Measurements from ENCODE around the gene GABRG3. TPM values are rescaled to one million over a fixed set of nuclear protein-coding genes. Genes with fewer than 3 reads are reported as not detected.

GABRG3 gene
- total RNA-seq, 1 experiment from 2014 or later: not detected

GRCh38 chr15:26972636-26973035 is 1.7 kb downstream of the GABRG3 start:
- no peaks in the 10 kb centered on the region for H3K27me3 Mint-ChIP-seq (ENCODE audit: unreplicated experiment)
- no TSS peak for BruUV-seq (replicated peaks)
- no peak overlapping the region for H3K4me3 Mint-ChIP-seq (ENCODE audit: low read depth, unreplicated experiment)
- H3K36me3 Mint-ChIP-seq (ENCODE audit: insufficient read depth, unreplicated experiment): no peaks in the 10 kb centered on the region
- DNase-seq: no peak
- H3K9me3 Mint-ChIP-seq (ENCODE audit: low read depth, unreplicated experiment): no peaks in the 10 kb centered on the region
- no peak for TF ChIP-seq CTCF (IDR thresholded peaks at IDR 0.05; ENCODE audit: unreplicated experiment)
- no peak overlapping the region for H3K27ac Mint-ChIP-seq (ENCODE audit: unreplicated experiment)
- H3K4me1 Mint-ChIP-seq (ENCODE audit: low read depth, unreplicated experiment): no peaks in the 10 kb centered on the region
- intact Hi-C loops (cut with micrococcal nuclease; ENCODE audit: unreplicated experiment): no loop called here
- CTCF ChIA-PET: no interaction called here

- DNase-seq: no peak
- Mint-ChIP-seq H3K4me1 (ENCODE audit: low read depth, unreplicated experiment) (no peaks in the 10 kb centered on the region), H3K27ac (ENCODE audit: unreplicated experiment) (no peak overlapping the region), H3K9me3 (ENCODE audit: low read depth, unreplicated experiment) (no peaks in the 10 kb centered on the region), H3K36me3 (ENCODE audit: insufficient read depth, unreplicated experiment) (no peaks in the 10 kb centered on the region), H3K4me3 (ENCODE audit: low read depth, unreplicated experiment) (no peak overlapping the region), H3K27me3 (ENCODE audit: unreplicated experiment) (no peaks in the 10 kb centered on the region)
- intact Hi-C loops (cut with micrococcal nuclease; ENCODE audit: unreplicated experiment): no loop called here
- CTCF ChIA-PET: no interaction called here
- no TSS peak for BruUV-seq (replicated peaks)
- no peak for TF ChIP-seq CTCF (IDR thresholded peaks at IDR 0.05; ENCODE audit: unreplicated experiment)
Observed at GRCh38 chr15:26974120-26974780, 3.3 kb downstream of the GABRG3 start.

GRCh38 chr15:26981492-26981891 is 10.5 kb downstream of the GABRG3 start:
- TF ChIP-seq CTCF (IDR thresholded peaks at IDR 0.05; ENCODE audit: unreplicated experiment): no peak
- CTCF ChIA-PET: no interaction called here
- DNase-seq: no peak
- no peaks in the 10 kb centered on the region for H3K9me3 Mint-ChIP-seq (ENCODE audit: low read depth, unreplicated experiment)
- H3K36me3 Mint-ChIP-seq (ENCODE audit: insufficient read depth, unreplicated experiment): no peaks in the 10 kb centered on the region
- no peaks in the 10 kb centered on the region for H3K4me1 Mint-ChIP-seq (ENCODE audit: low read depth, unreplicated experiment)
- no peak overlapping the region for H3K4me3 Mint-ChIP-seq (ENCODE audit: low read depth, unreplicated experiment)
- H3K27ac Mint-ChIP-seq (ENCODE audit: unreplicated experiment): no peak overlapping the region
- no peaks in the 10 kb centered on the region for H3K27me3 Mint-ChIP-seq (ENCODE audit: unreplicated experiment)
- no TSS peak for BruUV-seq (replicated peaks)
- intact Hi-C loops (cut with micrococcal nuclease; ENCODE audit: unreplicated experiment): no loop called here

- DNase-seq: no peak
- Mint-ChIP-seq H3K9me3 (ENCODE audit: low read depth, unreplicated experiment) (no peaks in the 10 kb centered on the region), H3K4me3 (ENCODE audit: low read depth, unreplicated experiment) (no peak overlapping the region), H3K36me3 (ENCODE audit: insufficient read depth, unreplicated experiment) (no peaks in the 10 kb centered on the region), H3K4me1 (ENCODE audit: low read depth, unreplicated experiment) (no peaks in the 10 kb centered on the region), H3K27ac (ENCODE audit: unreplicated experiment) (no peak overlapping the region), H3K27me3 (ENCODE audit: unreplicated experiment) (no peaks in the 10 kb centered on the region)
- no peak for TF ChIP-seq CTCF (IDR thresholded peaks at IDR 0.05; ENCODE audit: unreplicated experiment)
- intact Hi-C loops (cut with micrococcal nuclease; ENCODE audit: unreplicated experiment): no loop called here
- no TSS peak for BruUV-seq (replicated peaks)
- CTCF ChIA-PET: no interaction called here
Observed at GRCh38 chr15:26983822-26984221, 12.8 kb downstream of the GABRG3 start.

Data from Calu3 (cell line).